Activated CD4-positive, alpha-beta T cell treated with anti-CD3 and anti-CD28 coated beads, Interleukin-2, amount 50 U/mL, for 16 hours (primary cell): ENCODE results near the gene MIDN.
"Not testable (repeated sequence)": the region's sequence is repeated elsewhere in the genome, so short reads cannot be mapped to it uniquely, and the experiment has no call there.

Source experiments
- DNase-seq: peaks from one replicate; pipeline ENCODE4 v3.0.0-alpha.2; 2020

Gene MIDN

GRCh38 chr19:1246265-1247087 is 1.9 kb upstream of the MIDN start:
- DNase-seq, result not testable (repeated sequence)

- no peak for DNase-seq
Observed at GRCh38 chr19:1247748-1248138, 640 bp upstream of the MIDN start.

GRCh38 chr19:1248786-1249297 is 459 bp downstream of the MIDN start:
- peak; percentile 71 for DNase-seq

GRCh38 chr19:1249298-1249989 is 1.1 kb downstream of the MIDN start:
- DNase-seq, result peak; percentile 95

- no peak for DNase-seq
Observed at GRCh38 chr19:1249990-1250436, 1.6 kb downstream of the MIDN start.

GRCh38 chr19:1250437-1251260 is 2.3 kb downstream of the MIDN start:
- no peak for DNase-seq

- peak; percentile 74 for DNase-seq
Observed at GRCh38 chr19:1251330-1252220, 3.2 kb downstream of the MIDN start.

GRCh38 chr19:1252221-1252820 is 3.9 kb downstream of the MIDN start:
- DNase-seq, result peak; percentile 71

GRCh38 chr19:1252821-1253513 is 4.6 kb downstream of the MIDN start:
- peak; percentile 87 for DNase-seq

- DNase-seq, result no peak
Observed at GRCh38 chr19:1253514-1254080, 5.2 kb downstream of the MIDN start.

GRCh38 chr19:1254081-1254527 is 5.7 kb downstream of the MIDN start:
- DNase-seq, result no peak

GRCh38 chr19:1254530-1255185 is 6.3 kb downstream of the MIDN start:
- DNase-seq, result no peak

GRCh38 chr19:1255186-1256161 is 7.1 kb downstream of the MIDN start:
- DNase-seq, result no peak

GRCh38 chr19:1256646-1257474 is 8.5 kb downstream of the MIDN start:
- DNase-seq, result no peak

GRCh38 chr19:1257475-1258162 is 9.2 kb downstream of the MIDN start:
- DNase-seq, result no peak

GRCh38 chr19:1258163-1258492 is 9.7 kb downstream of the MIDN start:
- DNase-seq, result no peak

- no peak for DNase-seq
Observed at GRCh38 chr19:1258707-1259205, 10.4 kb downstream of the MIDN start.
